Gastroesophageal sphincter (tissue), 4 donors: ENCODE results near the gene ASPN. TPM values are rescaled to one million over a fixed set of nuclear protein-coding genes. Genes with fewer than 3 reads are reported as not detected.

Source experiments
- ATAC-seq: fragments of 150-250 bp; one replicate; pipeline ENCODE4 v1.9.1; 2016; ENCODE audit warnings: mild to moderate bottlenecking, moderate library complexity
- H3K27ac ChIP-seq, 4 donors: fragments of 200-600 bp; sonication (generic) in 3 of 4; 1 replicate in 3 of 4; 2 replicates in 1 of 4; pipeline ENCODE4 v1.5.1; 2016 to 2019
- H3K27me3 ChIP-seq: fragments of 200-600 bp; sonication (generic); one replicate; pipeline ENCODE4 v1.5.1; 2019
- H3K36me3 ChIP-seq, 2 donors: fragments of 200-600 bp; sonication (generic); one replicate each; pipeline ENCODE4 v1.5.1; 2019; ENCODE audit warnings: control low read depth in 1 of 2
- H3K4me1 ChIP-seq, 3 donors: fragments of 200-600 bp; sonication (generic); 1 replicate in 2 of 3; 2 replicates in 1 of 3; pipeline ENCODE4 v1.5.1; 2016 to 2019; ENCODE audit warnings: control low read depth in 2 of 3
- H3K4me3 ChIP-seq, 2 donors: fragments of 200-600 bp; sonication (generic); one replicate each; pipeline ENCODE4 v1.5.1; 2019; ENCODE audit warnings: mild to moderate bottlenecking in 1 of 2, moderate library complexity in 1 of 2
- H3K9me3 ChIP-seq, 3 donors: fragments of 200-600 bp; sonication (generic); one replicate each; pipeline ENCODE4 v1.5.1; 2017 to 2019; ENCODE audit warnings: control low read depth in 2 of 3
- CTCF ChIP-seq, 4 experiments: fragments of 200-600 bp in 2 of 4; fragments of 450-650 bp in 2 of 4; sonication (generic) in 1 of 4; IDR thresholded peaks; one replicate each; pipeline ENCODE4 v1.5.1; 2017 to 2019; ENCODE audit warnings: antibody characterized with exemption in 4 of 4, mild to moderate bottlenecking in 2 of 4, moderate library complexity in 2 of 4
- EP300 ChIP-seq: sonication (generic); formaldehyde crosslinking; IDR thresholded peaks from one replicate; pipeline ENCODE4 v1.6.1; 2017; ENCODE audit warnings: antibody characterized with exemption, mild to moderate bottlenecking
- POLR2A ChIP-seq, 2 donors: fragments of 450-650 bp; IDR thresholded peaks; one replicate each; pipeline ENCODE4 v1.6.1; 2017; ENCODE audit warnings: antibody characterized with exemption in 2 of 2, mild to moderate bottlenecking in 2 of 2, moderate library complexity in 1 of 2
- POLR2AphosphoS5 ChIP-seq: sonication (generic); formaldehyde crosslinking; IDR thresholded peaks from one replicate; pipeline ENCODE4 v1.6.1; 2017; ENCODE audit warnings: antibody characterized with exemption
- WGBS, 2 donors: methylation state at CpG; one replicate each; pipeline ENCODE4 v1.1.5; 2018; ENCODE audit warnings: low coverage in 1 of 2; 5-methylcytosine and 5-hydroxymethylcytosine counted together
- total RNA-seq, 4 donors: library from RNA; depleted of rRNA; stranded (reverse); fragments of >200 nt; gene quantifications; one replicate each; pipeline ENCODE4 v1.1.0, GENCODE V29; 2016

The ASPN gene
- total RNA-seq, 4 donors from 2014 or later, result 5.3 to 46.4 (median 27.3) TPM

- H3K36me3 ChIP-seq, result no peaks in the 10 kb centered on the region
- H3K27ac ChIP-seq, result peak overlapping the region; percentile 34 to 64 (median 62)
- peaks cover 6 to 81% (median 11%) of the 10 kb centered on the region in 3 donors for H3K4me1 ChIP-seq
- WGBS, 2 donors, result 29 to 37% methylated on average over 4 of the region's 5 CpGs
- ATAC-seq, result no peak
- TF ChIP-seq POLR2A (IDR thresholded peaks at IDR 0.05), result no peak
- peak; percentile 15 for TF ChIP-seq POLR2AphosphoS5
- no peak overlapping the region for H3K4me3 ChIP-seq
- no peaks in the 10 kb centered on the region for H3K27me3 ChIP-seq
- H3K9me3 ChIP-seq, result no peaks in the 10 kb centered on the region
Measured at GRCh38 chr9:92483627-92484545, 1.6 kb upstream of the ASPN start.

GRCh38 chr9:92482805-92483204 lies 499 bp upstream of the ASPN start:
- no peak overlapping the region for H3K4me3 ChIP-seq
- ATAC-seq, result no peak
- H3K27me3 ChIP-seq, result no peaks in the 10 kb centered on the region
- H3K36me3 ChIP-seq, result no peaks in the 10 kb centered on the region
- H3K4me1 ChIP-seq, result peaks cover 5 to 74% (median 11%) of the 10 kb centered on the region in 3 donors
- TF ChIP-seq EP300 (no peak), CTCF (IDR thresholded peaks at IDR 0.05) (no peak), POLR2A (IDR thresholded peaks at IDR 0.05) (no peak), POLR2AphosphoS5 (no peak)
- no peaks in the 10 kb centered on the region for H3K9me3 ChIP-seq
- peak overlapping the region in 2 of 4 donors; percentile 60 to 63 for H3K27ac ChIP-seq

GRCh38 chr9:92480986-92481633 lies 1.2 kb downstream of the ASPN start:
- Histone ChIP-seq H3K27ac (peak overlapping the region; percentile 73 to 78 (median 75)), H3K4me3 (peak overlapping the region in 1 of 2 donors; percentile 4), H3K36me3 (no peaks in the 10 kb centered on the region), H3K4me1 (peaks cover 5 to 63% (median 11%) of the 10 kb centered on the region in 3 donors), H3K27me3 (no peaks in the 10 kb centered on the region), H3K9me3 (no peaks in the 10 kb centered on the region)
- ATAC-seq, result no peak
- 10 to 22% methylated on average over 2 of the region's 2 CpGs for WGBS, 2 donors
- TF ChIP-seq CTCF (IDR thresholded peaks at IDR 0.05), result no peak
- TF ChIP-seq POLR2A (IDR thresholded peaks at IDR 0.05), result no peak
- no peak for TF ChIP-seq POLR2AphosphoS5
- TF ChIP-seq EP300, result no peak

GRCh38 chr9:92480291-92480771 lies 2.0 kb downstream of the ASPN start:
- ATAC-seq, result no peak
- no peaks in the 10 kb centered on the region for H3K27me3 ChIP-seq
- H3K9me3 ChIP-seq, result no peaks in the 10 kb centered on the region
- H3K4me1 ChIP-seq, result peaks cover 5 to 63% (median 11%) of the 10 kb centered on the region in 3 donors
- no peaks in the 10 kb centered on the region for H3K36me3 ChIP-seq
- 13 to 42% methylated on average over 2 of the region's 2 CpGs for WGBS, 2 donors
- H3K27ac ChIP-seq, result peak overlapping the region; percentile 73 to 78 (median 75)
- peak overlapping the region in 1 of 2 donors; percentile 4 for H3K4me3 ChIP-seq
- peak; percentile 20 for TF ChIP-seq POLR2AphosphoS5
- TF ChIP-seq CTCF (IDR thresholded peaks at IDR 0.05), result no peak

- Histone ChIP-seq H3K27ac (peak overlapping the region in 2 of 4 donors; percentile 76 to 78), H3K9me3 (no peaks in the 10 kb centered on the region), H3K4me1 (peaks cover 5 to 57% (median 11%) of the 10 kb centered on the region in 3 donors), H3K36me3 (no peaks in the 10 kb centered on the region), H3K4me3 (no peak overlapping the region), H3K27me3 (no peaks in the 10 kb centered on the region)
- no peak for ATAC-seq
- TF ChIP-seq CTCF (IDR thresholded peaks at IDR 0.05) (no peak), POLR2A (IDR thresholded peaks at IDR 0.05) (no peak), POLR2AphosphoS5 (no peak), EP300 (no peak)
Measured at GRCh38 chr9:92479346-92479745, 3.0 kb downstream of the ASPN start.
